Hematopoietic multipotent progenitor cell treated with erythropoietin and hydrocortisone succinate and interleukin-3 and kit ligand, for 4 days (in vitro differentiated cells): Measurements from ENCODE around the gene DDX24.

Experiments used
- DNase-seq: peaks from one replicate; pipeline ENCODE4 v3.0.0-alpha.2; 2015

The DDX24 gene

DNA sequence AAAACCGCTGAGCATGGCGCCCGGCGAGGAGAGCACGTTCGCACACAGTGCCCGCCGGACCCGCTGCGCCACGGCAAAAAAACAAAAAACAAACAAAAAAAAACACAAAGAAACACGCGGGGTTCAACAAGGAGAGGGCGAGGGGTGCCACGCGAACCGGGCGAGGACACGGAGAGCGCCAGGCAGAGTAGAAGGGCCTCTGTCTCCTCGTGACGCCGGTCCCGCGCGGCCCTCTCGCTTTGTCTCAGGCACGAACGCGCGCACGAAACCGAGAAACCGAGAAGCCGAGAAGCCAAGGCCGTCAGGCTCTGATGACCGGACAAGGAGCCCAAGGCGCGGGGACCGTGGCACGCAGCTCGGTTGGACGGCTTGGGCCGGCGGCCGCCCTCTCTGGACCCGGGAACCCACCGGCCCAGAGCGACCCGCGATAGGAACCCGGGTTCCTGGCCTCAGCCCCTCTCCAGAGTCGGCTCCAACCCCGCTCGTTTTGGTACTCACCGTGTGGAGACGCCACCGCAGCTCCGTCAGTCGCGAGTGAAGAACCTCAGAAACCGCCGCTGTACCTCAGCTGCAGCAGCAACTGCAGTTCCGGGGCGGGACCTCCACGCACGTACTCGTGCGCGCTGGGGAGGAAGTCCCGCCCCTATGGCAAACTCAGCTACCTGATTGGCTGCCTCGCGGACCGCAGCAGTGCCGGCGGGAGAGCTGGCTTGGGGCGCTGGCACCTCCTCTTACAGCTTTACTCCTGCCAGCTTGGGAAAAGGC lies at the start of gene DDX24, which contains the start of gene IFI27L1:
Gene DDX24 (minus strand): TSS at position 582 of the 765 bp plus-strand sequence. CDS start 1,460 bp downstream, outside the sequence.
Gene IFI27L1 (plus strand): TSS at position 690 of the 765 bp plus-strand sequence. CDS start 15,628 bp downstream, outside the sequence.
- peak; percentile 98 for DNase-seq

- peak; percentile 55 for DNase-seq
Measured at GRCh38 chr14:94129758-94130414, 48.9 kb upstream of the DDX24 start.

- peak; percentile 87 for DNase-seq
Measured at GRCh38 chr14:94129111-94129757, 48.2 kb upstream of the DDX24 start, which contains the start of gene IFI27L2. TSS of gene IFI27L2 (minus strand) at chr14:94129604. CDS start at chr14:94129564, 40 bp downstream.

- DNase-seq = no peak
Measured at GRCh38 chr14:94128216-94128839, 47.3 kb upstream of the DDX24 start.

DNA sequence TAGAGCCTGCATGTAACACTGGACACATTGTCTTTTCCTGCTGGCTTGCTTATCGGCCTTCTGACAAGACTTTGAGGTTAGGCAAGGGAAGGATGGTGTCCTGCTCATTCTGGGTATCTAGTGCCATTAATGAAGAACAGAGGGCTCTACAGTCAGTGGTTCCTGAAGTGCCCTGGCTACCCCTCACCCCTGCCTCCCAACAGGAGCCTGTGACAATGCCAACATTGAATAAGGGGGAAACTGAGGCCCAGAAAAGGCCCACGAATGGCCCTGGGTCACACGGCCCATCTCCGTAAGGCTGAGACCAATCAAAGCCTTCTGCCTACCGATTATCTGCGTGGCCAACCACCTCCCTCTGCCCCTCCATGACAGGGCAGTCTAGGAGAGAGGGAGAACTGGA lies 46.3 kb upstream of the DDX24 start:
- DNase-seq = no peak

- no peak for DNase-seq
Measured at GRCh38 chr14:94126800-94127199, 45.8 kb upstream of the DDX24 start.

DNA sequence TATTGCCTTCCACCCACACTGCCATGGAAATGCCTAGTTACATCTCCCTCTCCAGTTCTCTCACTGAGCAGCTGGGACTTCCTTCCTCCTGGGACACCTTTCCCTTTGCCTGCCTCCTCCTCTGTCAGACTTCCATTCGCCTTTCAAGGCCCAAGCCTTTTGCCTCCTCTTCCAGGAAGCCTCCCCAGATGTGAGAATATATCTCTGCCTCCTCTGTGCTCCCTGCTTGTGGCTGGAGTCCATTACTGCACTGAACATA lies 45.3 kb upstream of the DDX24 start:
- no peak for DNase-seq

DNA sequence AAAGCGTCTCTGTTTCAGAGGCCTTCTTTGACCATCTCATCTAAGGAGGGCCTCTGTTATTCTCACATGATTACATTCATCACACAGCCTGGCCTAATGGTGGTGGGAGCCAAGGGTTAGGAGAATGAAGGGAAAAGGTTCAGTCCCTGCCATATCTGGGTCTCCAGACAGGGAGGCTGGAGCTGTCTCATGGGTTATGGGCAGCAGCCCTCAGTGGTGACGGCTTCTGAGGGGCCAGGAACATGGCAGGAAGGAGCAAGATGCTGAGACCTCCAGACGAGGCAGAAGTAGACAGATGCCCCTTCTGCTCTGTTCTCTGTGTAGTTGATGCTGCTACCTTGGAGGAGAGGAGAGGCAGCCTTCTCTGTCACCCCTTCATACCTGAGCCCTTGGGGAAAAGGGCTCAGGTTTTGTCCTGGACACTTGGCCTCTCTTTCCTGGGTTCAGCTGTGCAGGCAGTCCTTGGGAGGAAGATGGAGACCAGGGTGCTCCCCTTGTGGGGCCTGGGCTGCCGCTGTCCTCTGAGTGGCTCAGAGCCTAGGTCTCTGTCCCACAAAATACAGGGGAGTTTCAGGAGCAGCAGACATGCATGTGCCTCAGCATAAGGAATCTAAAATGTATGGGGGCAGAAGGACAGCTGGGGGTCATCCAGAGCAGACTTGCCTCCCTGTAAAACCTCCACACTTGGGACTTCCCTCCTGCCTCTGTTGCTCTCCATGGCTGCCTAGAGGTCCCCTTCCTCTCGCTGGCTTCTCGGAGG lies 44.8 kb upstream of the DDX24 start:
- DNase-seq = no peak

DNA sequence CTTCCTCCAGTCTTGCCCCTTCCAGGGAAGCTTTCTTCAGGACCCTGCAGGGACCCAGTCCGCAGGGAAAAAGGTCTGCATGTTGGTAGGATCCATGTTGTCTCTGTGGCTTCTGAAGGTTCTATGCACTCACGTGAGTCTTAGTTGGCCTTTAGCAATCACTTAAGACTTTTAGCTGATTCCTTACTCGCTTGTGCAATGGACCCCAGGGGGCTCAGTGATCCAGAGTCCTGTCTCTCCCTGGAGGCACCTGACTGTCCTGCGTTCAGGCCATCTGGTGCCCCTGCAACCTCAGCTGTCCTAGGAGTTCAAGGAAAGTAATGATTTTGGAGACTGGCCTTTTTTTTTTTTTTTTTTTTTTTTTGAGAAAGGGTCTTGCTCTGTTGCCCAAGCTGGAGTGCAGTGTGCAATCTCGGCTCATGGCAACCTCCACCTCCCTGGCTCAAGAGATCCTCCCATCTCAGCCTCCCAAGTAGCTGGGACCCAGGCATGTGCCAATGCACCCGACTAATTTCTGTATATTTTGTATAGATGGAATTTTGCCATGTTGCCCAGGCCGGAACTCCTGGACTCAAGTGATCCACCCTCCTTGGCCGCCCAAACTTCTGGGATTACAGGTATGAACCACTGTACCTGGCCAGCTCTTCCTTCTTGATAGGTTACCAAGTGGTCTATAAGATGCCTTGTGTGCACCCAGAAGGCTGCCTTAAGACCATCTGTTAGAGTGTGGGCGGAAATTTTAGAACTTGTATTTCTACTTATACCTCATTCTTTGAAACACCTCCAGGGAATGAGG lies 43.8 kb upstream of the DDX24 start:
- no peak for DNase-seq

- DNase-seq = no peak
Measured at GRCh38 chr14:94123868-94124267, 42.9 kb upstream of the DDX24 start.

DNA sequence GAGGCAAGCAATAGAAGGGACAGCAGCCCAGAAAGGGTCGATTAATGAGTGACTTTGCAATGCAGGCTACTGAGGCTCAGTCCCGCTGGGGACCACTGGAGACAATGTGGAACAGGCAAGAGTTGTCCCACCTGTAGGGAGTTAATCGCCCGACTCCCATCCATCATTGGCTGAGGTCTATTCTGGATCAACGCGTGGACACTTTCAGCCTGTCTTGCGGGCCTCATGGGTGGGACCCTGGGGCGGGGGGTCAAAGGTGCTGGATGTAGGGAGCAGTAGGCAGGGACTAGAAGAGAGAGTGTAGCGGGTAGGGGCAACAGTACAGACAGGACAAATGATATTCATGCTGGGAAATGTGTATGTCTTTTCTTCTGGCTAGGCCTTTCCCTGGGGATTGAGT lies 42.3 kb upstream of the DDX24 start:
- DNase-seq = no peak

- no peak for DNase-seq
Measured at GRCh38 chr14:94122438-94122837, 41.4 kb upstream of the DDX24 start.

DNA sequence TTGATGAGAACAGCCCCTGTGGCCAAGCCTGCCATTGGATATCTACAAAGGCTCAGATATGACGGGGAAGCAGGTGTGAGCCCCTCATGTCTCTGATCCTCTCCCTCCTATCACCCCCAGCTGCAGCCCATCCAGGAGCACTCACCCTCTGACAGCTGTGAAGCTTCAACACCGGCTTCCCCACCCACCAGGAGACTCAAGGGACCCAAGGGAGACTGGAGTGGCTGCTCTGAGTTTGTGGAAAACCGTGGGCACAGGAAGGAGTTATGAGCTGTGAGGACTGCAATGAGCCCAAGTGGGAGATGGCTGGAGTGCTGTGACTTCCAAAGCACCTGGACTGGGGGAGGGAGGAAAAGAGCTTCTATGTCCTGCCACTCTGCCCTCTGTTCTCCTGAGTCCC lies 40.5 kb upstream of the DDX24 start:
- no peak for DNase-seq

DNA sequence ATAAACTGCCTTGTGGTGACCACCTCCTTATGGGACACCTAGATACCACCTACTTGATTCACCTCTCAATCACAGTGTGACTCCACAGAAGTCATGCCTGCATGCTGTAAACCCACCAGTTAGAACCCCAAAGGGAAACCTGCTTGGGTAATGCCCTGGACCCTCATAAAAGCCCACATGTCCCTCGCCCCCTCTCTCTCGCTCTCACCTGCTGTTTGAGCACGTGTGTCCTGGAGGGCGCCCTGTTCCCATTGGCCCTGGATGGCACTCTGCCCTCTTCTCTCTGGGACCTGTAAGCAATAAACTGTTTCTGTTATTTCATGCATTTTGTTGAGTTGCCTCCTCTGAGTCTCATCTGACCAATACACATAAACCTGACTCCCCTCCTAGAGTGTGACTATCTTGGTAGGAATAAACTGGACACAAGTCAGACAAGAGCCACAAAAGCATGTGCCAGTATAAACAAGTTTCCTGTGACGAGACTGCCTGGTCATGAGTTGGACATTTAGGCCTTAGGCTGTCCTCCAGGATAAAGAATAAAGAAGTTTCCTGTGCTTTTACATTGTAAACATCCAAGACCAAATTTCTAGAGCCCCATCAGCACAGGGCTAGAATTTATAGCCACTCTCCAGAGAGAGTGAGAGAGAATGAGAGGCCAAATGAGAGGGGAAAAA lies 39.8 kb upstream of the DDX24 start:
- DNase-seq = no peak

DNA sequence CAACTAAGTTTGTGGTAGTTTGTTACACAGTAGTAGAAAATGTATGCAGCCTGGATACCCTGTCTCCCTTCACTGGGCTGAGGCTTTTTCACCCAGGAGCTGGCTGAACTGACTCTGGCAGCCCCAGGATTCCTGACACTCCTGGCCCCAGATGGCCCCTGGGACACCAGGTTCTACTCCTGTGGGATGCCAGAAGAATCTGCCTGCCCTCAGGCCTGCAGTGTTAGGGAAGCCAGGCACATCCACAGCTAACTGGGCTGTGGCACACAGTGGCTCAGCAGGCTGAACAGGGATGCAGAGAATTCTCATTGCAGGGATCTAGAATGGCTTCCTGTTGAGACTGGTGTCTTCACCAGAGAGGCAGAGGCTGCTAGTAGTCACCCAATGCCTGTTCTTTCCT lies 38.1 kb upstream of the DDX24 start:
- no peak for DNase-seq

DNA sequence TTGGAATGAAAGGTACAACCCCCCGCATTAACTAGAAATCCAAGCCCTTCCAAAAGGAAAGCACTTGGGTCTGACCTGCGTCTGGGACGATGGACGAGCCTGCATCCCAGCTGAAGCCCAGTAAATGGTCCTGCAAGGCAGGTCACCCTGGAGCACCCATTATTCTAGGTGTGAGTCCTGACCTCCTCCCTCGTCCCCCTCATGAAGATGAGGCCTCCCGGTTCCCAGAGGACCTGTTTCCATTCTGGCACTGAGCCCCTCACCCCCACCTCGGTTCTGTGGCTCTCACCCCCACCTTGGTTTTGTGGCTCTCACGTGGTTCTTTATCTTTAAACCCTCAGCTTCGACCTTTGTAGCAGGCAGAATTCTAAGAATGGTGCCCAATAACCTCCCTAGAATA lies 36.9 kb upstream of the DDX24 start:
- no peak for DNase-seq

DNA sequence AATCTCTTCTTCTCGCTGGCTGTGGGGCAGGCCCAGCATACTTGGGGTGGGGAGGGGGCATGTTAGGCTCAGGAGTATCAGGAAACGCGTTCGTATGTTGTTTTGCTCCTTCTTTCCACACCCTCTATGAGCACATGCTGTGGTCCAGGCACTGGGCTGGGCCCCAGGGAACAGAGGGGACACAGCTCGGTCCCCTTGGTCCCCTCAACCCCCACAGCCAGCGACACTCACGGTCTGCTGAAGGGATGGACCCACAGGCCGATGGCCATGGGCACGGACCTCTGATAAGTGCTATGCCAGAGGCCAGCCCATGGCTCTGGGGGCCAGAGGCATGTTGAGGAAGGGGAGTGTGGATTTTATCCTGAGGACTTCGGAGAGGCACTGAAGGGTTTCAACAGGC lies 35.7 kb upstream of the DDX24 start:
- no peak for DNase-seq

- DNase-seq = no peak
Measured at GRCh38 chr14:94115631-94116030, 34.6 kb upstream of the DDX24 start.

DNA sequence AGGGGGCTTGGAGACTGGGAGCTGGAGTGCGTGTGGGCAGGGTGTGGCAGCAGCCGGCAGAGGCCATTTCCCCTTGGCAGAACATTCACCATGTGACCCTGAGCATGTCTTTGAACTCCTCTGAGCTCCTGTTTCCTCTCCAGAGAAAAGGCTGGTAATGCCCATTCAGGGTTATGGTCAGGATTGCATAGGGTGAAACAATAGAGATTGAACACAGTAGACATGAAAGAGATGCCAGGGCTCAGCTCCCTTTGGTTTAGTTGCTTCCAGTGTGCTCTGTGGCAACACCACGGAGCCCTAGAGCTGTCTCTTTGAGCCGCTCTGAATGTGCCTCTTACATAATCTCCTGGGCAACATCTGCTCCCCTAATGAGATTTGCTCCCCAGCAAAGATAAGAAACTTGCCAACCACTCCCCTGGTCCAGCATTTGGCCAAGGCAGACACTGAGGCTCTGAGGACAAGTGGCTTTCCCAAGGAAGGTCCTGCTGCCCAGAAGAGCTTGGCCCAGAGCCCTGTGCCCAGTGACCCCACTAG lies 34.1 kb upstream of the DDX24 start:
- DNase-seq = peak; percentile 75

DNA sequence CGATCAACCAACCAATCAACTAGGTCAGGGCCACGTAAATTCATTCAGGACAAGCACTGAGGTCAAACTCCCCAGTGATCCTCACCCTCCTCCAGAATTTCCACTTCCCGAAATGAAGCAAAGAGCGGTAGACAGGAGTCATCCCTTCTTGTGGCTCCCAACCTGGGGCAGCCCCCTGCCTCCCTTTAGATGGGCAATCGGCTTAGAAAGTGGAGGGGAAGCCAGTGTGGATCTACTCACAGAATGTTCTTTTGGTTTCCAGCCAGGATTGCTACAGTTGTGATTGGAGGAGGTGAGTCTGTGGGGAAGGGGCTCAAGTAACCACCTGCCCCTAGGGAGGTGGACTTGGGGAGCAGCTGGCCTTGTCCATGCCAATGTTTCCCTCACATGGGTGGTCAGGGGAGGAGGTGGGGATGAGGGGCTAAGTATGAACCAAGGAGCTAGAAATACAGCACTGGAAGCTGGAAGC lies 33.6 kb upstream of the DDX24 start:
- no peak for DNase-seq
